ENCODE measurements around the gene EPB42. TPM values are rescaled to one million over a fixed set of nuclear protein-coding genes. Genes with fewer than 3 reads are reported as not detected.

The EPB42 gene
- total RNA-seq, 1 experiment from 2014 or later: not detected

DNA sequence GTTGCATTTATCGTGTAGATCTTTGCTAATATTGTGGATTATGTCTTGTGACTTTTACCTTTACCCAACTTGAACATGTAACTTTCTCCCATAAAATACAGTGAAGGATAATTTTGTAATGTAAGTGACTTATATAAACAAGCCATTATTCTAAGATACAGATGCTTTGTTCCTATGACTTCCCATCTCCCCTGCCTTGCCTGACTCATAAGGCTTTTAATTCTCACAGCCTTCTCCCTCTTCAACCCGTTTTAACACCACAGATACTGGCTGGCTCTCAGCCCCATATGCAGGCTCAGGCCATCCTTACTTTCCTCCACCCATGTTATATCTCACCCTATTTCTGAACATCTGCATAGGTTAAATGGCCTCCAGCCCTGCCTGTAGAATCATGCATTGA, 31.5 kb downstream of the EPB42 start:
- Histone ChIP-seq H3K9me3 (ENCODE audit: control insufficient read depth, low read depth, low read length) (no peaks in the 10 kb centered on the region), H3K27ac (ENCODE audit: insufficient read length, low read depth, low read length) (no peak overlapping the region), H2BK20ac (ENCODE audit: low read depth, low read length, poor library complexity, severe bottlenecking) (no peak overlapping the region), H3K4ac (ENCODE audit: low read depth, low read length) (no peak overlapping the region), H3T11ph (ENCODE audit: low read length) (no peak overlapping the region), H3K56ac (ENCODE audit: insufficient read length, low read depth, low read length) (no peak overlapping the region), H2BK12ac (ENCODE audit: insufficient read length, low read depth, low read length) (no peak overlapping the region), H4K91ac (ENCODE audit: insufficient read length, low read depth, low read length) (no peak overlapping the region), H3K18ac (ENCODE audit: insufficient read length, low read depth, low read length) (no peak overlapping the region), H4K20me1 (ENCODE audit: control insufficient read depth, insufficient read depth, insufficient read length) (no peaks in the 10 kb centered on the region), H3K27me3 (ENCODE audit: insufficient read depth, low read length) (no peaks in the 10 kb centered on the region), H3K79me2 (ENCODE audit: insufficient read depth, low read length) (no peaks in the 10 kb centered on the region), H4K5ac (ENCODE audit: insufficient read length, low read depth, low read length) (no peak overlapping the region), H3K23me2 (ENCODE audit: insufficient read length, low read depth, low read length, poor library complexity, severe bottlenecking) (peaks cover 5% of the 10 kb centered on the region), H2AFZ (ENCODE audit: low read length) (no peak overlapping the region), H3K4me2 (ENCODE audit: insufficient read depth, insufficient read length, low read length) (no peak overlapping the region), H3K4me1 (ENCODE audit: insufficient read depth, low read length) (no peaks in the 10 kb centered on the region; the same call in 1 of the 2 replicates), H3K9ac (ENCODE audit: extremely low read depth, insufficient read length, low read length) (no peak overlapping the region), H3K23ac (ENCODE audit: insufficient read length, low read depth, low read length) (no peak overlapping the region), H2BK120ac (ENCODE audit: low read depth, low read length, poor library complexity, severe bottlenecking) (no peak overlapping the region), H2BK5ac (ENCODE audit: insufficient read length, low read length) (no peak overlapping the region), H4K8ac (replicated peaks; ENCODE audit: insufficient read length, low read depth, low read length) (no peak overlapping the region), H2BK15ac (ENCODE audit: low read depth, low read length) (no peak overlapping the region), H3K79me1 (ENCODE audit: insufficient read depth, low read depth, low read length, poor library complexity, severe bottlenecking) (no peaks in the 10 kb centered on the region), H2AK5ac (ENCODE audit: insufficient read length, low read length) (no peak overlapping the region), H3K14ac (ENCODE audit: insufficient read depth, low read length) (no peak overlapping the region)
- Mint-ChIP-seq H3K4me3 (no peak overlapping the region), H3K27me3 (ENCODE audit: low read depth) (no peaks in the 10 kb centered on the region), H3K4me1 (peaks cover 7 to 13% of the 10 kb centered on the region in 2 experiments), H3K9me3 (no peaks in the 10 kb centered on the region), H3K36me3 (ENCODE audit: insufficient read depth in 1 of 3, low read depth in 3 of 3) (peaks cover 0 to 40% (median 25%) of the 10 kb centered on the region in 3 experiments; a peak in 5 of 7 replicates), H3K27ac (no peak overlapping the region)
- no peak for DNase-seq
- WGBS (ENCODE audit: extremely low coverage, insufficient read length, low lambda C conversion rate): no CpG with 5 or more reads among the region's 2 CpGs
- TF ChIP-seq, protein P1, sequence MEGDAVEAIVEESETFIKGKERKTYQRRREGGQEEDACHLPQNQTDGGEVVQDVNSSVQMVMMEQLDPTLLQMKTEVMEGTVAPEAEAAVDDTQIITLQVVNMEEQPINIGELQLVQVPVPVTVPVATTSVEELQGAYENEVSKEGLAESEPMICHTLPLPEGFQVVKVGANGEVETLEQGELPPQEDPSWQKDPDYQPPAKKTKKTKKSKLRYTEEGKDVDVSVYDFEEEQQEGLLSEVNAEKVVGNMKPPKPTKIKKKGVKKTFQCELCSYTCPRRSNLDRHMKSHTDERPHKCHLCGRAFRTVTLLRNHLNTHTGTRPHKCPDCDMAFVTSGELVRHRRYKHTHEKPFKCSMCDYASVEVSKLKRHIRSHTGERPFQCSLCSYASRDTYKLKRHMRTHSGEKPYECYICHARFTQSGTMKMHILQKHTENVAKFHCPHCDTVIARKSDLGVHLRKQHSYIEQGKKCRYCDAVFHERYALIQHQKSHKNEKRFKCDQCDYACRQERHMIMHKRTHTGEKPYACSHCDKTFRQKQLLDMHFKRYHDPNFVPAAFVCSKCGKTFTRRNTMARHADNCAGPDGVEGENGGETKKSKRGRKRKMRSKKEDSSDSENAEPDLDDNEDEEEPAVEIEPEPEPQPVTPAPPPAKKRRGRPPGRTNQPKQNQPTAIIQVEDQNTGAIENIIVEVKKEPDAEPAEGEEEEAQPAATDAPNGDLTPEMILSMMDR (conservative IDR thresholded peaks at IDR 0.05): no peak
